Panc1 (cell line): ENCODE results near the gene SLIT2.

Source experiments
- POLR2AphosphoS5 ChIP-seq: IDR thresholded peaks from 2 replicates; pipeline ENCODE4 v1.6.1; 2012; ENCODE audit warnings: mild to moderate bottlenecking, low read depth, low read length, moderate library complexity
- SIN3A ChIP-seq: IDR thresholded peaks from 2 replicates; pipeline ENCODE4 v1.6.1; 2012; ENCODE audit warnings: low read depth, mild to moderate bottlenecking, low read length, moderate library complexity, borderline replicate concordance; ENCODE audit not compliant: insufficient read depth
- TCF7L2 ChIP-seq: IDR thresholded peaks from 2 replicates; pipeline ENCODE4 v1.6.1; 2011; ENCODE audit warnings: mild to moderate bottlenecking, low read depth, low read length, inconsistent platforms
- TF ChIP-seq, protein P1 (sequence below): fragments of 450-650 bp; IDR thresholded peaks from 2 replicates; pipeline ENCODE4 v1.5.1; 2017; ENCODE audit warnings: mild to moderate bottlenecking
- TF ChIP-seq, protein P2 (sequence below), 2 experiments: IDR thresholded peaks; 2 replicates each; pipeline ENCODE4 v1.6.1; 2011 to 2012; ENCODE audit warnings: low read depth in 2 of 2, control low read depth in 1 of 2, low read length in 1 of 2, mild to moderate bottlenecking in 1 of 2, moderate library complexity in 1 of 2; ENCODE audit not compliant: insufficient read depth in 1 of 2

GRCh38 chr4:20301161-20301560, 49.5 kb downstream of the SLIT2 start:
- TF ChIP-seq, protein P1, sequence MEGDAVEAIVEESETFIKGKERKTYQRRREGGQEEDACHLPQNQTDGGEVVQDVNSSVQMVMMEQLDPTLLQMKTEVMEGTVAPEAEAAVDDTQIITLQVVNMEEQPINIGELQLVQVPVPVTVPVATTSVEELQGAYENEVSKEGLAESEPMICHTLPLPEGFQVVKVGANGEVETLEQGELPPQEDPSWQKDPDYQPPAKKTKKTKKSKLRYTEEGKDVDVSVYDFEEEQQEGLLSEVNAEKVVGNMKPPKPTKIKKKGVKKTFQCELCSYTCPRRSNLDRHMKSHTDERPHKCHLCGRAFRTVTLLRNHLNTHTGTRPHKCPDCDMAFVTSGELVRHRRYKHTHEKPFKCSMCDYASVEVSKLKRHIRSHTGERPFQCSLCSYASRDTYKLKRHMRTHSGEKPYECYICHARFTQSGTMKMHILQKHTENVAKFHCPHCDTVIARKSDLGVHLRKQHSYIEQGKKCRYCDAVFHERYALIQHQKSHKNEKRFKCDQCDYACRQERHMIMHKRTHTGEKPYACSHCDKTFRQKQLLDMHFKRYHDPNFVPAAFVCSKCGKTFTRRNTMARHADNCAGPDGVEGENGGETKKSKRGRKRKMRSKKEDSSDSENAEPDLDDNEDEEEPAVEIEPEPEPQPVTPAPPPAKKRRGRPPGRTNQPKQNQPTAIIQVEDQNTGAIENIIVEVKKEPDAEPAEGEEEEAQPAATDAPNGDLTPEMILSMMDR, result no peak
- TF ChIP-seq POLR2AphosphoS5, result no peak
- no peak for TF ChIP-seq TCF7L2
- TF ChIP-seq, protein P2, sequence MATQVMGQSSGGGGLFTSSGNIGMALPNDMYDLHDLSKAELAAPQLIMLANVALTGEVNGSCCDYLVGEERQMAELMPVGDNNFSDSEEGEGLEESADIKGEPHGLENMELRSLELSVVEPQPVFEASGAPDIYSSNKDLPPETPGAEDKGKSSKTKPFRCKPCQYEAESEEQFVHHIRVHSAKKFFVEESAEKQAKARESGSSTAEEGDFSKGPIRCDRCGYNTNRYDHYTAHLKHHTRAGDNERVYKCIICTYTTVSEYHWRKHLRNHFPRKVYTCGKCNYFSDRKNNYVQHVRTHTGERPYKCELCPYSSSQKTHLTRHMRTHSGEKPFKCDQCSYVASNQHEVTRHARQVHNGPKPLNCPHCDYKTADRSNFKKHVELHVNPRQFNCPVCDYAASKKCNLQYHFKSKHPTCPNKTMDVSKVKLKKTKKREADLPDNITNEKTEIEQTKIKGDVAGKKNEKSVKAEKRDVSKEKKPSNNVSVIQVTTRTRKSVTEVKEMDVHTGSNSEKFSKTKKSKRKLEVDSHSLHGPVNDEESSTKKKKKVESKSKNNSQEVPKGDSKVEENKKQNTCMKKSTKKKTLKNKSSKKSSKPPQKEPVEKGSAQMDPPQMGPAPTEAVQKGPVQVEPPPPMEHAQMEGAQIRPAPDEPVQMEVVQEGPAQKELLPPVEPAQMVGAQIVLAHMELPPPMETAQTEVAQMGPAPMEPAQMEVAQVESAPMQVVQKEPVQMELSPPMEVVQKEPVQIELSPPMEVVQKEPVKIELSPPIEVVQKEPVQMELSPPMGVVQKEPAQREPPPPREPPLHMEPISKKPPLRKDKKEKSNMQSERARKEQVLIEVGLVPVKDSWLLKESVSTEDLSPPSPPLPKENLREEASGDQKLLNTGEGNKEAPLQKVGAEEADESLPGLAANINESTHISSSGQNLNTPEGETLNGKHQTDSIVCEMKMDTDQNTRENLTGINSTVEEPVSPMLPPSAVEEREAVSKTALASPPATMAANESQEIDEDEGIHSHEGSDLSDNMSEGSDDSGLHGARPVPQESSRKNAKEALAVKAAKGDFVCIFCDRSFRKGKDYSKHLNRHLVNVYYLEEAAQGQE (IDR thresholded peaks at IDR 0.05; ENCODE audit: insufficient read depth in 1 of 2, low read depth in 2 of 2, low read length in 1 of 2), result no peak
- TF ChIP-seq SIN3A, result no peak
